H9 (cell line): ENCODE data around the gene ZNF792. TPM values are rescaled to one million over a fixed set of nuclear protein-coding genes. Genes with fewer than 3 reads are reported as not detected.

Experiments
- DNase-seq: peaks from one replicate; pipeline ENCODE4 v3.0.0-alpha.2; 2017
- H2AFZ ChIP-seq: one replicate; pipeline ENCODE4 v1.6.1; 2013; ENCODE audit warnings: mild to moderate bottlenecking, low read length, control low read depth, moderate library complexity
- H2AK5ac ChIP-seq: 2 replicates; pipeline ENCODE4 v1.6.1; 2013; ENCODE audit warnings: low read length, control low read depth, mixed read lengths; ENCODE audit not compliant: insufficient read length
- H2BK120ac ChIP-seq: one replicate; pipeline ENCODE4 v1.6.1; 2013; ENCODE audit warnings: low read depth, mild to moderate bottlenecking, low read length, control low read depth, inconsistent platforms; ENCODE audit not compliant: poor library complexity, severe bottlenecking
- H2BK12ac ChIP-seq: 2 replicates; pipeline ENCODE4 v1.6.1; 2013; ENCODE audit warnings: low read length, control low read depth, mixed read lengths, low read depth; ENCODE audit not compliant: insufficient read length
- H2BK15ac ChIP-seq: 2 replicates; pipeline ENCODE4 v1.6.1; 2013; ENCODE audit warnings: low read depth, low read length, control low read depth
- H2BK20ac ChIP-seq: one replicate; pipeline ENCODE4 v1.6.1; 2013; ENCODE audit warnings: low read depth, mild to moderate bottlenecking, low read length, control low read depth, inconsistent platforms; ENCODE audit not compliant: poor library complexity, severe bottlenecking
- H2BK5ac ChIP-seq: 2 replicates; pipeline ENCODE4 v1.6.1; 2013; ENCODE audit warnings: low read length, control low read depth, mixed read lengths; ENCODE audit not compliant: insufficient read length
- H3K14ac ChIP-seq: 2 replicates; pipeline ENCODE4 v1.6.1; 2013; ENCODE audit warnings: low read length, control low read depth; ENCODE audit not compliant: insufficient read depth
- H3K18ac ChIP-seq: 2 replicates; pipeline ENCODE4 v1.6.1; 2013; ENCODE audit warnings: low read depth, mild to moderate bottlenecking, mixed read lengths, low read length, control low read depth; ENCODE audit not compliant: insufficient read length
- H3K23ac ChIP-seq: 2 replicates; pipeline ENCODE4 v1.6.1; 2013; ENCODE audit warnings: low read length, control low read depth, mixed read lengths, low read depth; ENCODE audit not compliant: insufficient read length
- H3K23me2 ChIP-seq: 2 replicates; pipeline ENCODE4 v1.6.1; 2013; ENCODE audit warnings: low read depth, mild to moderate bottlenecking, mixed read lengths, low read length, control low read depth; ENCODE audit not compliant: insufficient read length, poor library complexity, severe bottlenecking
- H3K27ac ChIP-seq: 2 replicates; pipeline ENCODE4 v1.5.1; 2013; ENCODE audit warnings: low read length, control low read depth, mixed read lengths, low read depth; ENCODE audit not compliant: insufficient read length
- H3K27me3 ChIP-seq: 2 replicates; pipeline ENCODE4 v1.6.1; 2013; ENCODE audit warnings: low read length, control low read depth, inconsistent platforms; ENCODE audit not compliant: insufficient read depth
- H3K4ac ChIP-seq: 2 replicates; pipeline ENCODE4 v1.6.1; 2013; ENCODE audit warnings: low read depth, mild to moderate bottlenecking, control low read depth, inconsistent platforms, low read length, moderate library complexity
- H3K4me1 ChIP-seq: 2 replicates; pipeline ENCODE4 v1.6.1; 2013; ENCODE audit warnings: low read length, control low read depth, inconsistent platforms; ENCODE audit not compliant: insufficient read depth
- H3K4me2 ChIP-seq: 2 replicates; pipeline ENCODE4 v1.6.1; 2013; ENCODE audit warnings: low read length, control low read depth, mixed read lengths; ENCODE audit not compliant: insufficient read length, insufficient read depth
- H3K56ac ChIP-seq: 2 replicates; pipeline ENCODE4 v1.6.1; 2013; ENCODE audit warnings: low read depth, mild to moderate bottlenecking, mixed read lengths, low read length, control low read depth; ENCODE audit not compliant: insufficient read length
- H3K79me1 ChIP-seq: 2 replicates; pipeline ENCODE4 v1.6.1; 2013; ENCODE audit warnings: low read depth, mild to moderate bottlenecking, moderate library complexity, low read length, control low read depth, inconsistent platforms; ENCODE audit not compliant: insufficient read depth, poor library complexity, severe bottlenecking
- H3K79me2 ChIP-seq: 2 replicates; pipeline ENCODE4 v1.6.1; 2013; ENCODE audit warnings: low read length, control low read depth, inconsistent platforms; ENCODE audit not compliant: insufficient read depth
- H3K9ac ChIP-seq: 2 replicates; pipeline ENCODE4 v1.6.1; 2013; ENCODE audit warnings: low read length, control low read depth, mixed read lengths; ENCODE audit not compliant: insufficient read length; ENCODE audit errors: extremely low read depth
- H3K9me3 ChIP-seq: one replicate; pipeline ENCODE4 v1.6.1; 2013; ENCODE audit warnings: low read depth, low read length, inconsistent platforms; ENCODE audit not compliant: control insufficient read depth
- H3T11ph ChIP-seq: one replicate; pipeline ENCODE4 v1.6.1; 2013; ENCODE audit warnings: mild to moderate bottlenecking, low read length, control low read depth, inconsistent platforms
- H4K20me1 ChIP-seq: one replicate; pipeline ENCODE4 v1.6.1; 2013; ENCODE audit not compliant: control insufficient read depth, insufficient read length, insufficient read depth
- H4K5ac ChIP-seq: 2 replicates; pipeline ENCODE4 v1.6.1; 2013; ENCODE audit warnings: low read depth, mild to moderate bottlenecking, mixed read lengths, low read length, control low read depth; ENCODE audit not compliant: insufficient read length
- H4K8ac ChIP-seq: replicated peaks from 2 replicates; pipeline ENCODE4 v1.6.1; 2013; ENCODE audit warnings: low read length, control low read depth, mixed read lengths, low read depth; ENCODE audit not compliant: insufficient read length
- H4K91ac ChIP-seq: 2 replicates; pipeline ENCODE4 v1.6.1; 2013; ENCODE audit warnings: low read depth, mild to moderate bottlenecking, moderate library complexity, mixed read lengths, low read length, control low read depth; ENCODE audit not compliant: insufficient read length
- H3K27ac Mint-ChIP-seq, 3 experiments: 2 replicates in 2 of 3; 3 replicates in 1 of 3; pipeline ENCODE4 v1.8.0; 2020 to 2021; ENCODE audit warnings: mixed read lengths in 3 of 3, mild to moderate bottlenecking in 1 of 3, moderate library complexity in 1 of 3
- H3K27me3 Mint-ChIP-seq: 2 replicates; pipeline ENCODE4 v1.8.0; 2021; ENCODE audit warnings: low read depth, mild to moderate bottlenecking, moderate library complexity, mixed read lengths
- H3K36me3 Mint-ChIP-seq, 3 experiments: 2 replicates in 2 of 3; 3 replicates in 1 of 3; pipeline ENCODE4 v1.8.0; 2020 to 2021; ENCODE audit warnings: low read depth in 3 of 3, mixed read lengths in 3 of 3; ENCODE audit not compliant: insufficient read depth in 1 of 3
- H3K4me1 Mint-ChIP-seq, 2 experiments: 2 replicates each; pipeline ENCODE4 v1.8.0; 2020; ENCODE audit warnings: mixed read lengths in 2 of 2
- H3K4me3 Mint-ChIP-seq, 2 experiments: 2 replicates in 1 of 2; 3 replicates in 1 of 2; pipeline ENCODE4 v1.8.0; 2020 to 2021; ENCODE audit warnings: mild to moderate bottlenecking in 2 of 2, mixed read lengths in 2 of 2, moderate library complexity in 1 of 2
- H3K9me3 Mint-ChIP-seq, 2 experiments: 2 replicates in 1 of 2; 3 replicates in 1 of 2; pipeline ENCODE4 v1.8.0; 2020; ENCODE audit warnings: mild to moderate bottlenecking in 2 of 2, mixed read lengths in 2 of 2, moderate library complexity in 1 of 2
- CTCF ChIP-seq: fragments of 200-600 bp; sonication (generic); conservative IDR thresholded peaks from 3 replicates; pipeline ENCODE4 v1.8.0; 2021; ENCODE audit warnings: antibody characterized with exemption, mild to moderate bottlenecking
- WGBS: extraction: QIAGEN DNeasy Blood & Tissue Kit; methylation state at CpG from one replicate; pipeline ENCODE4 v1.1.7; 2013; ENCODE audit warnings: missing lambda C conversion rate, low lambda C conversion rate, mixed read lengths; ENCODE audit not compliant: insufficient read length; ENCODE audit errors: extremely low coverage; 5-methylcytosine and 5-hydroxymethylcytosine counted together
- total RNA-seq: library from RNA; stranded (reverse); gene quantifications from 2 replicates; pipeline ENCODE4 v1.2.1, GENCODE V29; 2021

Gene ZNF792
- total RNA-seq, 1 experiment from 2014 or later: 8.3 TPM

DNA sequence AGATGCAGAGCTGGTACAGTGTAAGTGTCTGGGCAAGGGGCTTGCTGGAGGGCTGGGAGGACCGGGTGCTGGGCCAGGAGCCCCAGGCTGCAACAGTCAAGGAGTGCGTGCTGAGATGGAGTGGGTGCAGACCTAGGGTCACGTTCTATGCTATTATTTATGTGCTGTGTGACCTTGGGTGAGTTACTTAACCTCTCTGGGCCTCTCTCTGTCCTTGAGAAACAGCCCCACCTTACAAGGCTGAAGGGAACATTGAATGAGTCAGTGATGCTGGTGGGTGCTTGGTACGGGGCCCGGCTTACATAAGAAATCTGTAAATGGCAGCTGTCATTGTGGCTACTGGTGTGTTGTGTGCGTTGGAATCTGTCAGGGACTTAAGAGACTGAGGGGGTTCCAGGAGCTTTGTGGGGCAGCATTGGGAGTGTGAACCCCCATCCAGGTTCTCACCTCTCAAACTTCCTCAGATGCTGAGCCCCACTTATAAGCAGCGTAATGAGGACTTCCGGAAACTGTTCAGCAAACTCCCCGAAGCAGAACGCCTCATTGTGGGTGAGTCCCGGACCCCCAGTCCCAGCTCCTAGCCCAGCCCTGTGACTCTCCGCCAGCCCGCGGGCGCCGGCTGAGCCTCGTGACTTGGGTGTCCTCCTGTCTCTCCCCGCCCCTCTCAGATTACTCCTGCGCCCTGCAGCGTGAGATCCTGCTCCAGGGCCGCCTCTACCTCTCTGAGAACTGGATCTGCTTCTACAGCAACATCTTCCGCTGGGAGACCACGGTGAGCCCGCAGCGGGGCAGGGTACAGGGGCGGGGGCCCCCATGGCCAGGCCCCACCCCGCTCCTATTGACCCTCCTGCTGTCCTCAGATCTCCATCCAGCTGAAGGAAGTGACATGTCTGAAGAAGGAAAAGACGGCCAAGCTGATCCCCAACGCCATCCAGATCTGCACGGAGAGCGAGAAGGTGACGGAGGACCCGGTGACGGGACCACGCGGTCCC is 45.7 kb upstream of the ZNF792 start:
- DNase-seq: no peak
- Mint-ChIP-seq H3K9me3 (no peaks in the 10 kb centered on the region), H3K4me1 (0 out of 4 replicates have a peak, but pooled peaks cover 0 to 6% of the 10 kb centered on the region in 2 experiments), H3K4me3 (no peak overlapping the region), H3K27me3 (no peaks in the 10 kb centered on the region), H3K36me3 (peaks cover 65 to 85% (median 81%) of the 10 kb centered on the region in 3 experiments; a peak in 6 of 7 replicates), H3K27ac (peak overlapping the region in 1 of 3 experiments; percentile 64; a peak in 3 of 7 replicates)
- Histone ChIP-seq H3K23me2 (no peaks in the 10 kb centered on the region), H4K5ac (no peak overlapping the region), H3K56ac (no peak overlapping the region), H3K27me3 (no peaks in the 10 kb centered on the region), H3K9me3 (no peaks in the 10 kb centered on the region), H3K4me2 (no peak overlapping the region), H3K79me1 (peaks cover 9% of the 10 kb centered on the region), H3K4ac (no peak overlapping the region), H2AK5ac (no peak overlapping the region), H2BK15ac (no peak overlapping the region), H3K14ac (no peak overlapping the region), H3K27ac (no peak overlapping the region), H2BK5ac (no peak overlapping the region), H3T11ph (no peak overlapping the region), H2BK120ac (no peak overlapping the region), H2BK12ac (no peak overlapping the region), H3K23ac (no peak overlapping the region), H3K9ac (no peak overlapping the region), H4K91ac (no peak overlapping the region), H3K4me1 (no peaks in the 10 kb centered on the region), H3K18ac (no peak overlapping the region), H2AFZ (no peak overlapping the region), H4K8ac (no peak overlapping the region), H2BK20ac (no peak overlapping the region), H3K79me2 (peaks cover 14% of the 10 kb centered on the region; the same call in 1 of the 2 replicates), H4K20me1 (peaks cover 2% of the 10 kb centered on the region)
- WGBS: no CpG with 5 or more reads among the region's 36 CpGs
- no peak for TF ChIP-seq CTCF
